GM12878 (cell line): ENCODE measurements around the gene CDK7. TPM values are rescaled to one million over a fixed set of nuclear protein-coding genes. Genes with fewer than 3 reads are reported as not detected.

Experiments
- ATAC-seq: fragments of 200-7000 bp; cut with Tn5 transposase; 3 replicates; pipeline ENCODE4 v1.9.1; 2020; ENCODE audit warnings: mild to moderate bottlenecking, moderate library complexity
- BruUV-seq: library from RNA; stranded (reverse); fragments of 400-500 nt; replicated peaks from 2 replicates; lab custom pipeline; 2021; lab: Mats Ljungman, UMichigan
- CTCF ChIA-PET: fragments of 300-600 bp; sonication (Branson Sonifier 250); formaldehyde crosslinking; extraction: SDS; loops from one replicate; lab custom pipeline; 2021; ENCODE audit warnings: inconsistent platforms; lab: Yijun Ruan, JAX
- POLR2A ChIA-PET: fragments of 350-600 bp; formaldehyde crosslinking; extraction: SDS; loops from one replicate; lab custom pipeline; 2021; ENCODE audit warnings: inconsistent platforms; lab: Charles Lee
- RAD21 ChIA-PET: fragments of 300-600 bp; sonication (Branson Sonifier 250); formaldehyde crosslinking; loops from one replicate; lab custom pipeline; 2023; ENCODE audit warnings: antibody characterized with exemption; ENCODE audit not compliant: unreplicated experiment; lab: Charles Lee
- SMC1A ChIA-PET: fragments of 300-600 bp; sonication (Branson Sonifier 250); formaldehyde crosslinking; loops from one replicate; lab custom pipeline; 2023; ENCODE audit not compliant: unreplicated experiment, uncharacterized antibody; lab: Charles Lee
- DNase-seq: peaks from one replicate; pipeline ENCODE4 v3.0.0-alpha.2; 2011; ENCODE audit warnings: low read depth, low spot score
- FAIRE-seq: peaks from 3 replicates; lab custom pipeline; 2011; peaks lifted over from hg19 to GRCh38; lab: Jason Lieb, UNC
- H2AFZ ChIP-seq: 2 replicates; pipeline ENCODE4 v1.6.0; 2011; ENCODE audit warnings: low read depth, low read length, control low read depth; ENCODE audit not compliant: control insufficient read depth
- H3K27ac ChIP-seq: 2 replicates; pipeline ENCODE4 v1.5.1; 2011; ENCODE audit warnings: control low read depth; ENCODE audit not compliant: control insufficient read depth, insufficient read depth
- H3K27me3 ChIP-seq, 2 experiments: replicated peaks in 1 of 2; 2 replicates each; pipeline versions ENCODE4 v1.6.0 to v1.6.1; 2011; ENCODE audit warnings: low read length in 1 of 2; ENCODE audit not compliant: control insufficient read depth in 2 of 2, insufficient read depth in 2 of 2
- H3K36me3 ChIP-seq, 2 experiments: 2 replicates each; pipeline ENCODE4 v1.5.1; 2011; ENCODE audit warnings: low read length in 1 of 2; ENCODE audit not compliant: control insufficient read depth in 2 of 2, insufficient read depth in 2 of 2
- H3K4me1 ChIP-seq: 2 replicates; pipeline ENCODE4 v1.6.1; 2011; ENCODE audit warnings: mild to moderate bottlenecking, low read length, moderate library complexity, mixed read lengths; ENCODE audit not compliant: control insufficient read depth, insufficient read depth
- H3K4me2 ChIP-seq: 2 replicates; pipeline ENCODE4 v1.6.0; 2011; ENCODE audit warnings: control low read depth; ENCODE audit not compliant: control insufficient read depth, insufficient read depth
- H3K4me3 ChIP-seq: fragments of 200-600 bp; sonication (generic); 2 replicates; pipeline ENCODE4 v1.5.1; 2016
- H3K79me2 ChIP-seq: 2 replicates; pipeline ENCODE4 v1.6.0; 2011; ENCODE audit warnings: low read length; ENCODE audit not compliant: control insufficient read depth, insufficient read depth
- H3K9ac ChIP-seq: 2 replicates; pipeline ENCODE4 v1.8.0; 2011; ENCODE audit warnings: low read length, control low read depth, mixed read lengths; ENCODE audit not compliant: control insufficient read depth, insufficient read depth
- H3K9me3 ChIP-seq: replicated peaks from 3 replicates; pipeline ENCODE4 v1.5.1; 2011; ENCODE audit warnings: mild to moderate bottlenecking, low read length; ENCODE audit not compliant: control insufficient read depth, insufficient read depth
- H4K20me1 ChIP-seq: 2 replicates; pipeline ENCODE4 v1.6.0; 2011; ENCODE audit not compliant: control insufficient read depth, insufficient read depth
- BCL3 ChIP-seq: IDR thresholded peaks from 2 replicates; pipeline ENCODE4 v1.6.1; 2011; ENCODE audit warnings: borderline replicate concordance, low read depth, mild to moderate bottlenecking, moderate library complexity, low read length; ENCODE audit not compliant: insufficient read depth, poor library complexity, severe bottlenecking
- CHD2 ChIP-seq: IDR thresholded peaks from 2 replicates; pipeline ENCODE4 v1.6.1; 2011; ENCODE audit warnings: low read depth, low read length, improper control_type of control experiment, borderline replicate concordance
- CREB1 ChIP-seq: IDR thresholded peaks from 2 replicates; pipeline ENCODE4 v1.6.1; 2012; ENCODE audit warnings: low read depth, mild to moderate bottlenecking, inconsistent platforms
- PAX5 ChIP-seq: IDR thresholded peaks from 2 replicates; pipeline ENCODE4 v1.6.1; 2011; ENCODE audit warnings: low read depth, low read length, borderline replicate concordance
- ZNF622 ChIP-seq: fragments of 450-650 bp; IDR thresholded peaks from 2 replicates; pipeline ENCODE4 v1.6.1; 2017; ENCODE audit warnings: mild to moderate bottlenecking, inconsistent platforms
- WGBS: methylation state at CpG from one replicate; pipeline ENCODE4 v1.1.6; 2016; ENCODE audit warnings: low lambda C conversion rate; ENCODE audit not compliant: insufficient replicate concordance, insufficient coverage; ENCODE audit errors: missing lambda C conversion rate; 5-methylcytosine and 5-hydroxymethylcytosine counted together
- in situ Hi-C: fragments of 300-500 bp; cut with MboI; formaldehyde crosslinking; loops from 9 replicates; pipeline ENCODE4 v1.14.3; 2018; ENCODE audit warnings: mixed read lengths
- intact Hi-C: fragments of 100-400 bp; cut with micrococcal nuclease; formaldehyde crosslinking; loops from one replicate; pipeline ENCODE4 v1.14.2; 2022; ENCODE audit not compliant: unreplicated experiment
- polyA plus RNA-seq, 11 experiments: library from polyadenylated mRNA; depleted of rRNA in 4 of 11; unstranded in 6 of 11; stranded (reverse) in 5 of 11; fragments of >200 nt; fragmentation: Nextera tagmentation in 4 of 11; fragmentation: Illumina TruSeq in 1 of 11; extraction: Ambion mirVana in 4 of 11; extraction: Trizol in 1 of 11; gene quantifications; 1 replicate in 1 of 11; 2 replicates in 10 of 11; pipeline versions ENCODE4 v1.2.1 to v1.2.3, GENCODE V29; 2011 to 2016; ENCODE audit warnings: inconsistent platforms in 2 of 11, missing spikeins in 2 of 11, low read depth in 1 of 11
- total RNA-seq, 4 experiments: library from RNA; depleted of rRNA in 3 of 4; stranded (reverse); fragments of >200 nt in 3 of 4; fragmentation: Illumina TruSeq in 1 of 4; extraction: Trizol in 1 of 4; gene quantifications; 2 replicates each; pipeline versions ENCODE4 v1.2.1 to v1.2.3, GENCODE V29; 2013 to 2021

The CDK7 gene
- total and polyA plus RNA-seq, 10 of the 15 experiments (the other 5 are each of a cell fraction or from before 2014, with no cell fraction given), result 26.0 to 93.9 (median 43.0) TPM

DNA sequence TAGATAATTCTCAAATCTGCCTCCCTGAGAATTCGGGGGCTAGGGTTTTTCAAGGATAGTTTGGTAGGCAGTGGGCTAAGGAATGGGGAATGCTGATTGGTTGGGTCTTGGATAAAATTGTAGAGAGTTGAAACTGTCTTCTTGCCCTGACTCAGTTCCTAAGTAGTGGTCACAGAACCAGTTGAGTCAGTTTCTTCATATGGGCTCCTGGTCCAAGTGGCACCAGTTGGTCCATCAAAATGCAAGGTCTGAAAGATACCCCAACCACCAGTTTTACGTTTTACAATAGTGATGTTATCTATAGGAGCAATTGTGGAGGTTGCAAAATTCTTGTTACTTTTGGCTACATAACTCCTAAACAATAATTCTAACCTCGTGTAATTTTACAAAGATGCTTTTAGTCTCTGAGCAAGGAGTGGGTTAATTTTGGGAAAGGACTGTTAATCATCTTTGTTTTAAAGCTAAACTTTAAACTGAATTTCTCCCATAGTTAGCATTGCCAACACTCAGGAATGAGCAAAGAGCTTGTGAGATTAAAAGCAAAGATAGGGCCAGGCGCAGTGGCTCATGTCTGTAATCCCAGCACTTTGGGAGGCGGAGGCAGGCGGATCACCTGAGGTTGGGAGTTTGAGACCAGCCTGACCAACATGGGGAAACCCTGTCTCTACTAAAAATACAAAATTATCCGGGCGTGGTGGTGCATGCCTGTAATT lies 7.7 kb downstream of the CDK7 start:
- H3K9ac ChIP-seq, result no peak overlapping the region
- no peak for FAIRE-seq
- no peaks in the 10 kb centered on the region; the same call in 1 of the 2 replicates for H3K4me1 ChIP-seq
- POLR2A ChIA-PET, result interaction anchor here (1.1 to 1.2 kb wide), 2 partner anchors 8 to 92 kb away, joined by 4 read pairs; partner anchors contain the start of gene CDK7
- no peak for DNase-seq
- H3K4me2 ChIP-seq, result no peak overlapping the region
- peaks cover 0 to 6% of the 10 kb centered on the region in 2 experiments; a peak in 2 of 4 replicates for H3K36me3 ChIP-seq
- H3K9me3 ChIP-seq, result no peaks in the 10 kb centered on the region; the same call in 2 of the 3 replicates
- no peak for ATAC-seq
- BruUV-seq, result TSS peak; percentile 11
- H3K27me3 ChIP-seq, result no peaks in the 10 kb centered on the region
- no peak overlapping the region for H3K4me3 ChIP-seq
- CTCF ChIA-PET, result interaction anchor here (1.4 to 1.5 kb wide), 2 partner anchors 16 to 23 kb away, joined by 3 to 4 read pairs; no protein-coding TSS in a partner anchor
- peaks cover 20% of the 10 kb centered on the region for H3K79me2 ChIP-seq
- no peaks in the 10 kb centered on the region for H4K20me1 ChIP-seq
- no peak overlapping the region for H2AFZ ChIP-seq
- in situ Hi-C loops, result no loop called here
- no peak for TF ChIP-seq ZNF622
- TF ChIP-seq BCL3, result no peak
- TF ChIP-seq CREB1, result no peak
- no peak for TF ChIP-seq PAX5
- no peak for TF ChIP-seq CHD2
- intact Hi-C loops, result no loop called here
- SMC1A ChIA-PET, result interaction anchor here (0.6 to 1.3 kb wide), 2 partner anchors 9 to 13 kb away, joined by 3 read pairs; no protein-coding TSS in a partner anchor
- H3K27ac ChIP-seq, result no peak overlapping the region
- RAD21 ChIA-PET, result no interaction called here
- WGBS, result 99% methylated on average over 8 of the region's 8 CpGs
